ENCODE measurements around the gene GALNT4. TPM values are rescaled to one million over a fixed set of nuclear protein-coding genes. Genes with fewer than 3 reads are reported as not detected.

Gene GALNT4
- total and polyA plus RNA-seq, 2 donors (not counting 1 experiment from before 2014, with no cell fraction given) = 9.1 to 16.0 TPM

GRCh38 chr12:89547101-89547500, 22.5 kb upstream of the GALNT4 start:
- Histone ChIP-seq H3K79me2 (ENCODE audit: control insufficient read depth, insufficient read depth, low read length) (no peaks in the 10 kb centered on the region), H3K27me3 (ENCODE audit: control insufficient read depth, insufficient read depth, low read length) (no peaks in the 10 kb centered on the region), H3K27ac (ENCODE audit: insufficient read depth, low read length) (no peak overlapping the region), H3K4me1 (ENCODE audit: control insufficient read depth, extremely low read depth, insufficient read depth, low read length) (no peaks in the 10 kb centered on the region), H2AFZ (ENCODE audit: low read length) (no peak overlapping the region), H3K4me2 (ENCODE audit: extremely low read depth, insufficient read depth, low read length) (no peak overlapping the region), H3K36me3 (ENCODE audit: control insufficient read depth, insufficient read depth, low read length) (no peaks in the 10 kb centered on the region), H3K4me3 (replicated peaks in 1 of 4; ENCODE audit: control extremely low read depth in 1 of 4, insufficient read depth in 1 of 4, low read depth in 3 of 4, low read length in 4 of 4) (no peak overlapping the region), H3K9me3 (ENCODE audit: control insufficient read depth, insufficient read depth, low read depth, low read length) (no peaks in the 10 kb centered on the region), H4K20me1 (ENCODE audit: control insufficient read depth, extremely low read depth, insufficient read depth, low read length) (no peaks in the 10 kb centered on the region), H3K9ac (ENCODE audit: insufficient read depth, low read length) (no peak overlapping the region)
- no peak for TF ChIP-seq EZH2 (IDR thresholded peaks at IDR 0.05; ENCODE audit: low read length, missing control alignments)
- TF ChIP-seq, protein P1, sequence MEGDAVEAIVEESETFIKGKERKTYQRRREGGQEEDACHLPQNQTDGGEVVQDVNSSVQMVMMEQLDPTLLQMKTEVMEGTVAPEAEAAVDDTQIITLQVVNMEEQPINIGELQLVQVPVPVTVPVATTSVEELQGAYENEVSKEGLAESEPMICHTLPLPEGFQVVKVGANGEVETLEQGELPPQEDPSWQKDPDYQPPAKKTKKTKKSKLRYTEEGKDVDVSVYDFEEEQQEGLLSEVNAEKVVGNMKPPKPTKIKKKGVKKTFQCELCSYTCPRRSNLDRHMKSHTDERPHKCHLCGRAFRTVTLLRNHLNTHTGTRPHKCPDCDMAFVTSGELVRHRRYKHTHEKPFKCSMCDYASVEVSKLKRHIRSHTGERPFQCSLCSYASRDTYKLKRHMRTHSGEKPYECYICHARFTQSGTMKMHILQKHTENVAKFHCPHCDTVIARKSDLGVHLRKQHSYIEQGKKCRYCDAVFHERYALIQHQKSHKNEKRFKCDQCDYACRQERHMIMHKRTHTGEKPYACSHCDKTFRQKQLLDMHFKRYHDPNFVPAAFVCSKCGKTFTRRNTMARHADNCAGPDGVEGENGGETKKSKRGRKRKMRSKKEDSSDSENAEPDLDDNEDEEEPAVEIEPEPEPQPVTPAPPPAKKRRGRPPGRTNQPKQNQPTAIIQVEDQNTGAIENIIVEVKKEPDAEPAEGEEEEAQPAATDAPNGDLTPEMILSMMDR (conservative IDR thresholded peaks at IDR 0.05 in 1 of 2, IDR thresholded peaks at IDR 0.05 in 1 of 2; ENCODE audit: low read depth in 1 of 2, low read length in 2 of 2) = no peak
- DNase-seq (ENCODE audit: low read depth in 2 of 2) = no peak

GRCh38 chr12:89546151-89546550, 21.6 kb upstream of the GALNT4 start:
- H3K9me3 ChIP-seq (ENCODE audit: control insufficient read depth, insufficient read depth, low read depth, low read length) = no peaks in the 10 kb centered on the region
- H3K4me2 ChIP-seq (ENCODE audit: extremely low read depth, insufficient read depth, low read length) = no peak overlapping the region
- no peaks in the 10 kb centered on the region for H3K4me1 ChIP-seq (ENCODE audit: control insufficient read depth, extremely low read depth, insufficient read depth, low read length)
- no peak overlapping the region for H3K4me3 ChIP-seq (replicated peaks in 1 of 4; ENCODE audit: control extremely low read depth in 1 of 4, insufficient read depth in 1 of 4, low read depth in 3 of 4, low read length in 4 of 4)
- H4K20me1 ChIP-seq (ENCODE audit: control insufficient read depth, extremely low read depth, insufficient read depth, low read length) = no peaks in the 10 kb centered on the region
- no peak for DNase-seq (ENCODE audit: low read depth in 2 of 2)
- no peaks in the 10 kb centered on the region for H3K36me3 ChIP-seq (ENCODE audit: control insufficient read depth, insufficient read depth, low read length)
- no peaks in the 10 kb centered on the region for H3K27me3 ChIP-seq (ENCODE audit: control insufficient read depth, insufficient read depth, low read length)
- H2AFZ ChIP-seq (ENCODE audit: low read length) = no peak overlapping the region
- H3K9ac ChIP-seq (ENCODE audit: insufficient read depth, low read length) = no peak overlapping the region
- H3K79me2 ChIP-seq (ENCODE audit: control insufficient read depth, insufficient read depth, low read length) = no peaks in the 10 kb centered on the region
- no peak overlapping the region for H3K27ac ChIP-seq (ENCODE audit: insufficient read depth, low read length)
- TF ChIP-seq, protein P1 (conservative IDR thresholded peaks at IDR 0.05 in 1 of 2, IDR thresholded peaks at IDR 0.05 in 1 of 2; ENCODE audit: low read depth in 1 of 2, low read length in 2 of 2) = no peak
- TF ChIP-seq EZH2 (IDR thresholded peaks at IDR 0.05; ENCODE audit: low read length, missing control alignments) = no peak

GRCh38 chr12:89544681-89545184, 20.1 kb upstream of the GALNT4 start:
- TF ChIP-seq EZH2 (IDR thresholded peaks at IDR 0.05; ENCODE audit: low read length, missing control alignments) = no peak
- TF ChIP-seq, protein P1 (conservative IDR thresholded peaks at IDR 0.05 in 1 of 2, IDR thresholded peaks at IDR 0.05 in 1 of 2; ENCODE audit: low read depth in 1 of 2, low read length in 2 of 2) = no peak
- no peaks in the 10 kb centered on the region for H3K27me3 ChIP-seq (ENCODE audit: control insufficient read depth, insufficient read depth, low read length)
- no peaks in the 10 kb centered on the region for H3K9me3 ChIP-seq (ENCODE audit: control insufficient read depth, insufficient read depth, low read depth, low read length)
- no peak overlapping the region for H2AFZ ChIP-seq (ENCODE audit: low read length)
- H4K20me1 ChIP-seq (ENCODE audit: control insufficient read depth, extremely low read depth, insufficient read depth, low read length) = no peaks in the 10 kb centered on the region
- no peaks in the 10 kb centered on the region for H3K4me1 ChIP-seq (ENCODE audit: control insufficient read depth, extremely low read depth, insufficient read depth, low read length)
- H3K4me2 ChIP-seq (ENCODE audit: extremely low read depth, insufficient read depth, low read length) = no peak overlapping the region
- H3K4me3 ChIP-seq (replicated peaks in 1 of 4; ENCODE audit: control extremely low read depth in 1 of 4, insufficient read depth in 1 of 4, low read depth in 3 of 4, low read length in 4 of 4) = no peak overlapping the region
- H3K9ac ChIP-seq (ENCODE audit: insufficient read depth, low read length) = no peak overlapping the region
- H3K27ac ChIP-seq (ENCODE audit: insufficient read depth, low read length) = no peak overlapping the region
- no peaks in the 10 kb centered on the region for H3K79me2 ChIP-seq (ENCODE audit: control insufficient read depth, insufficient read depth, low read length)
- H3K36me3 ChIP-seq (ENCODE audit: control insufficient read depth, insufficient read depth, low read length) = no peaks in the 10 kb centered on the region
- peak; percentile 28 to 50 for DNase-seq (ENCODE audit: low read depth in 2 of 2)
